ENCODE results near the gene SLC38A9.

The SLC38A9 gene

GRCh38 chr5:55694152-55694830, 17.8 kb downstream of the SLC38A9 start:
- Histone ChIP-seq H3K4me2 (ENCODE audit: low read length) (no peak overlapping the region), H3K36me3 (replicated peaks; ENCODE audit: low read depth, low read length) (peaks cover 11% of the 10 kb centered on the region), H3K9me3 (ENCODE audit: insufficient read depth, low read length) (no peaks in the 10 kb centered on the region), H3K27ac (ENCODE audit: low read length) (no peak overlapping the region), H4K20me1 (ENCODE audit: insufficient read depth, low read length) (no peaks in the 10 kb centered on the region), H2AFZ (ENCODE audit: low read depth, low read length) (no peak overlapping the region), H3K4me1 (ENCODE audit: low read length) (peaks cover 9% of the 10 kb centered on the region), H3K27me3 (ENCODE audit: low read depth, low read length) (no peaks in the 10 kb centered on the region), H3K4me3 (ENCODE audit: low read length) (no peak overlapping the region), H3K79me2 (ENCODE audit: low read length) (no peaks in the 10 kb centered on the region), H3K9ac (ENCODE audit: low read length) (no peak overlapping the region)
- no peak for TF ChIP-seq EZH2phosphoT487 (IDR thresholded peaks at IDR 0.05; ENCODE audit: low read depth)
- peak; percentile 52 for TF ChIP-seq CTCF (IDR thresholded peaks at IDR 0.05; ENCODE audit: low read depth, low read length)

GRCh38 chr5:55692509-55692908, 19.6 kb downstream of the SLC38A9 start:
- Histone ChIP-seq H3K9ac (ENCODE audit: low read length) (no peak overlapping the region), H3K27ac (ENCODE audit: low read length) (no peak overlapping the region)
- TF ChIP-seq CTCF (IDR thresholded peaks at IDR 0.05; ENCODE audit: low read depth, low read length) (no peak), EZH2phosphoT487 (IDR thresholded peaks at IDR 0.05; ENCODE audit: low read depth) (no peak)

GRCh38 chr5:55692106-55692417, 20.1 kb downstream of the SLC38A9 start:
- Histone ChIP-seq H3K4me1 (ENCODE audit: low read length) (peaks cover 3% of the 10 kb centered on the region; the same call in 1 of the 2 replicates), H3K27ac (ENCODE audit: low read length) (no peak overlapping the region), H3K9me3 (ENCODE audit: insufficient read depth, low read length) (no peaks in the 10 kb centered on the region), H4K20me1 (ENCODE audit: insufficient read depth, low read length) (no peaks in the 10 kb centered on the region), H3K4me2 (ENCODE audit: low read length) (no peak overlapping the region), H3K27me3 (ENCODE audit: low read depth, low read length) (no peaks in the 10 kb centered on the region), H3K9ac (ENCODE audit: low read length) (no peak overlapping the region), H3K4me3 (ENCODE audit: low read length) (no peak overlapping the region), H2AFZ (ENCODE audit: low read depth, low read length) (no peak overlapping the region), H3K36me3 (replicated peaks; ENCODE audit: low read depth, low read length) (peaks cover under 1% of the 10 kb centered on the region), H3K79me2 (ENCODE audit: low read length) (no peaks in the 10 kb centered on the region)
- no peak for TF ChIP-seq CTCF (IDR thresholded peaks at IDR 0.05; ENCODE audit: low read depth, low read length)
- no peak for TF ChIP-seq EZH2phosphoT487 (IDR thresholded peaks at IDR 0.05; ENCODE audit: low read depth)

More at GRCh38 chr5:55692509-55692908, 19.6 kb downstream of the SLC38A9 start:
- Histone ChIP-seq H2AFZ (ENCODE audit: low read depth, low read length) (no peak overlapping the region), H3K79me2 (ENCODE audit: low read length) (no peaks in the 10 kb centered on the region), H3K27me3 (ENCODE audit: low read depth, low read length) (no peaks in the 10 kb centered on the region), H3K4me2 (ENCODE audit: low read length) (no peak overlapping the region), H3K4me3 (ENCODE audit: low read length) (no peak overlapping the region), H3K9me3 (ENCODE audit: insufficient read depth, low read length) (no peaks in the 10 kb centered on the region), H3K36me3 (replicated peaks; ENCODE audit: low read depth, low read length) (peaks cover 4% of the 10 kb centered on the region), H3K4me1 (ENCODE audit: low read length) (peaks cover 3% of the 10 kb centered on the region; the same call in 1 of the 2 replicates), H4K20me1 (ENCODE audit: insufficient read depth, low read length) (no peaks in the 10 kb centered on the region)

- H3K27ac ChIP-seq (ENCODE audit: low read length) = no peak overlapping the region
Observed at GRCh38 chr5:55691265-55692105, 20.6 kb downstream of the SLC38A9 start.

More at GRCh38 chr5:55691265-55692105, 20.6 kb downstream of the SLC38A9 start:
- H4K20me1 ChIP-seq (ENCODE audit: insufficient read depth, low read length) = no peaks in the 10 kb centered on the region
- H3K9me3 ChIP-seq (ENCODE audit: insufficient read depth, low read length) = no peaks in the 10 kb centered on the region
- H3K4me1 ChIP-seq (ENCODE audit: low read length) = peaks cover 3% of the 10 kb centered on the region; the same call in 1 of the 2 replicates
- no peak overlapping the region for H3K4me2 ChIP-seq (ENCODE audit: low read length)
- TF ChIP-seq CTCF (IDR thresholded peaks at IDR 0.05; ENCODE audit: low read depth, low read length) = peak; percentile 63
- TF ChIP-seq EZH2phosphoT487 (IDR thresholded peaks at IDR 0.05; ENCODE audit: low read depth) = no peak
- no peak overlapping the region for H2AFZ ChIP-seq (ENCODE audit: low read depth, low read length)
- H3K4me3 ChIP-seq (ENCODE audit: low read length) = no peak overlapping the region
- no peaks in the 10 kb centered on the region for H3K79me2 ChIP-seq (ENCODE audit: low read length)
- H3K36me3 ChIP-seq (replicated peaks; ENCODE audit: low read depth, low read length) = no peaks in the 10 kb centered on the region
- H3K9ac ChIP-seq (ENCODE audit: low read length) = no peak overlapping the region
- no peaks in the 10 kb centered on the region for H3K27me3 ChIP-seq (ENCODE audit: low read depth, low read length)

Data from OCI-LY3 (cell line).